Transverse colon (tissue), 4 donors: ENCODE results near the gene AGPAT2. TPM values are rescaled to one million over a fixed set of nuclear protein-coding genes. Genes with fewer than 3 reads are reported as not detected.
A peak's percentile ranks its signal among the peaks of the same experiment; 100 is the strongest.

ENCODE experiments used
- DNase-seq: peaks from one replicate; pipeline ENCODE4 v3.0.0-alpha.2; 2019
- H3K27ac ChIP-seq, 4 donors: fragments of 200-600 bp; sonication (generic); 2 replicates each; pipeline ENCODE4 v1.5.1; 2016 to 2018; ENCODE audit warnings: inconsistent platforms in 4 of 4
- H3K27me3 ChIP-seq: fragments of 200-600 bp; sonication (generic); 2 replicates; pipeline ENCODE4 v1.5.1; 2017; ENCODE audit warnings: inconsistent platforms
- H3K36me3 ChIP-seq, 4 donors: fragments of 200-600 bp; sonication (generic); 2 replicates each; pipeline ENCODE4 v1.5.1; 2017 to 2019; ENCODE audit warnings: inconsistent platforms in 4 of 4
- H3K4me1 ChIP-seq, 4 donors: fragments of 200-600 bp; sonication (generic); 2 replicates each; pipeline ENCODE4 v1.5.1; 2017 to 2020; ENCODE audit warnings: inconsistent platforms in 4 of 4
- H3K4me3 ChIP-seq, 4 donors: fragments of 200-600 bp; sonication (generic); 1 replicate in 1 of 4; 2 replicates in 3 of 4; pipeline versions ENCODE4 v1.5.1 to v1.6.1; 2017 to 2019; ENCODE audit warnings: inconsistent platforms in 4 of 4
- H3K9me3 ChIP-seq, 2 donors: fragments of 200-600 bp; sonication (generic); 2 replicates each; pipeline ENCODE4 v1.5.1; 2017 to 2019; ENCODE audit warnings: inconsistent platforms in 2 of 2
- EP300 ChIP-seq: sonication (generic); formaldehyde crosslinking; IDR thresholded peaks from one replicate; pipeline ENCODE4 v1.6.1; 2017; ENCODE audit warnings: antibody characterized with exemption, low read depth
- POLR2A ChIP-seq: fragments of 450-650 bp; IDR thresholded peaks from one replicate; pipeline ENCODE4 v1.6.1; 2016; ENCODE audit warnings: antibody characterized with exemption, mild to moderate bottlenecking, moderate library complexity
- POLR2AphosphoS5 ChIP-seq, 3 donors: sonication (generic); formaldehyde crosslinking; IDR thresholded peaks; one replicate each; pipeline ENCODE4 v1.6.1; 2016; ENCODE audit warnings: antibody characterized with exemption in 3 of 3
- WGBS, 2 donors: methylation state at CpG; one replicate each; pipeline ENCODE4 v1.1.5; 2018; ENCODE audit warnings: low coverage in 1 of 2; 5-methylcytosine and 5-hydroxymethylcytosine counted together
- in situ Hi-C, 4 donors: fragments of 200-750 bp; cut with MboI; loops; one replicate each; pipeline versions ENCODE4 v1.15.0 to v1.15.1; 2017; ENCODE audit warnings: low sequenced_read_pairs in 3 of 4, low pct_ligation_motif_present in 1 of 4, low pct_unique_long_range_greater_than_20kb in 1 of 4
- intact Hi-C: fragments of 100-400 bp; cut with DNase I; formaldehyde crosslinking; loops from one replicate; pipeline ENCODE4 v1.15.1; 2023; ENCODE audit warnings: low total_unique reads
- total RNA-seq, 4 donors: library from RNA; depleted of rRNA; stranded (reverse); fragments of >200 nt; gene quantifications; one replicate each; pipeline ENCODE4 v1.1.0, GENCODE V29; 2016
- TF ChIP-seq, protein P1 (sequence below), 5 experiments: fragments of 200-600 bp in 3 of 5; fragments of 450-650 bp in 2 of 5; sonication (generic) in 3 of 5; IDR thresholded peaks; 1 replicate in 2 of 5; 2 replicates in 3 of 5; pipeline ENCODE4 v1.5.1; 2016 to 2017; ENCODE audit warnings: antibody characterized with exemption in 5 of 5, inconsistent platforms in 3 of 5, mild to moderate bottlenecking in 2 of 5, moderate library complexity in 1 of 5

The AGPAT2 gene
- total RNA-seq, 4 donors from 2014 or later = 245 to 441 (median 290) TPM

DNA sequence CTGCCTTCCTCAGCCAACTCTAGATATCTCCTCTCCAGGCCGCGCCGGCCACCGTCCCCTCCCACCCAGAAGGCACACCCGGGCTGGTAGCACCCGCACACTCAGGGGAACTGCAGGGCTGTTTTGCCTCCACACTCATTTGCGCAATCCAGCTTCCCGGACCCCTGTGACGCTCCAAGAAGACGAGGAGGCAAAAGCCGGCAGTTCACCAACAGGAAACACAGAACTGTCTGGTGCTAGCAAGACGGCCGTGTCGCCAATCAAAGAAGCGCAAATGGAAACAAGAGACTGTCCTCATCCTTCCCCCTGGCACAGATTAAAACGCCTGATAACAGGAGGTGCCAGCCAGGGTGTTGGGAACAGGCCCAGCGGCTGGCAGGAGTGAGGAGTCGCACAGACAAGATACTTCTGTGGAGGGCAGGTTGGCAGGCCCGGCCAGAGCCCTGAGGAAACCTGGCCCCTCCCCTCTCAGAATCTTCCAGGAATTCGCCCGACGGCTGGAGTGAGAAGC, 7.8 kb downstream of the AGPAT2 start:
- H3K27ac ChIP-seq = no peak overlapping the region
- in situ Hi-C loops = no loop called here
- no peaks in the 10 kb centered on the region for H3K27me3 ChIP-seq
- intact Hi-C loops = no loop called here
- no peak for DNase-seq
- TF ChIP-seq EP300 (no peak), POLR2A (no peak), POLR2AphosphoS5 (IDR thresholded peaks at IDR 0.05) (no peak)
- TF ChIP-seq, protein P1, sequence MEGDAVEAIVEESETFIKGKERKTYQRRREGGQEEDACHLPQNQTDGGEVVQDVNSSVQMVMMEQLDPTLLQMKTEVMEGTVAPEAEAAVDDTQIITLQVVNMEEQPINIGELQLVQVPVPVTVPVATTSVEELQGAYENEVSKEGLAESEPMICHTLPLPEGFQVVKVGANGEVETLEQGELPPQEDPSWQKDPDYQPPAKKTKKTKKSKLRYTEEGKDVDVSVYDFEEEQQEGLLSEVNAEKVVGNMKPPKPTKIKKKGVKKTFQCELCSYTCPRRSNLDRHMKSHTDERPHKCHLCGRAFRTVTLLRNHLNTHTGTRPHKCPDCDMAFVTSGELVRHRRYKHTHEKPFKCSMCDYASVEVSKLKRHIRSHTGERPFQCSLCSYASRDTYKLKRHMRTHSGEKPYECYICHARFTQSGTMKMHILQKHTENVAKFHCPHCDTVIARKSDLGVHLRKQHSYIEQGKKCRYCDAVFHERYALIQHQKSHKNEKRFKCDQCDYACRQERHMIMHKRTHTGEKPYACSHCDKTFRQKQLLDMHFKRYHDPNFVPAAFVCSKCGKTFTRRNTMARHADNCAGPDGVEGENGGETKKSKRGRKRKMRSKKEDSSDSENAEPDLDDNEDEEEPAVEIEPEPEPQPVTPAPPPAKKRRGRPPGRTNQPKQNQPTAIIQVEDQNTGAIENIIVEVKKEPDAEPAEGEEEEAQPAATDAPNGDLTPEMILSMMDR (IDR thresholded peaks at IDR 0.05) = no peak
- no peak overlapping the region for H3K4me3 ChIP-seq
- no peaks in the 10 kb centered on the region for H3K9me3 ChIP-seq
- WGBS, 2 donors = 84% methylated on average over 22 of the region's 22 CpGs; no CpG with 5 or more reads in 1 of the 2 donors
- peaks cover 0 to 22% (median 13%) of the 10 kb centered on the region in 4 donors for H3K4me1 ChIP-seq
- peaks cover 0 to 13% (median 0%) of the 10 kb centered on the region in 4 donors for H3K36me3 ChIP-seq

DNA sequence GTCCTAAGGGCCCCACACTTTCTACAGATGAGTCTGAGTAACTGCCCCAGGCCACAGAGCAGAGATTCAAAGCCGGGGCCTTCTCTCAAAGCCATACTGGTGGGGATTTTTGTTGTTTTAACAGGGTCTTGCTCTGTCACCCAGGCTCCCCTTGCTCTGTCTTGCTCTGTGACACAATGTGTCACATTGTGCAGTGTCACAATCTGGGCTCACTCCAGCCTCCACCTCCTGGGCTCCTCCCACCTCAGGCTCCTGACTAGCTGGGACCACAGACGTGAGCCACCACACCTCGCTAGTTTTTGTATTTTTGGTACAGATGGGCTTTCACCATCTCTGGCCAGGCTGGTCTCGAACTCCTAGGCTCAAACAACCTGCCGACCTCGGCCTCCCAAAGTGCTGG, 8.6 kb downstream of the AGPAT2 start:
- TF ChIP-seq, protein P1 (IDR thresholded peaks at IDR 0.05) = no peak
- TF ChIP-seq POLR2A = no peak
- TF ChIP-seq POLR2AphosphoS5 (IDR thresholded peaks at IDR 0.05) = no peak
- TF ChIP-seq EP300 = no peak
- WGBS, 2 donors = 74% methylated on average over 6 of the region's 6 CpGs; no CpG with 5 or more reads in 1 of the 2 donors
- H3K27me3 ChIP-seq = no peaks in the 10 kb centered on the region
- no peak overlapping the region for H3K4me3 ChIP-seq
- H3K36me3 ChIP-seq = peaks cover 0 to 13% (median 0%) of the 10 kb centered on the region in 4 donors
- in situ Hi-C loops = no loop called here
- intact Hi-C loops = no loop called here
- DNase-seq = no peak
- H3K9me3 ChIP-seq = no peaks in the 10 kb centered on the region
- H3K27ac ChIP-seq = no peak overlapping the region
- peaks cover 0 to 22% (median 13%) of the 10 kb centered on the region in 4 donors for H3K4me1 ChIP-seq

DNA sequence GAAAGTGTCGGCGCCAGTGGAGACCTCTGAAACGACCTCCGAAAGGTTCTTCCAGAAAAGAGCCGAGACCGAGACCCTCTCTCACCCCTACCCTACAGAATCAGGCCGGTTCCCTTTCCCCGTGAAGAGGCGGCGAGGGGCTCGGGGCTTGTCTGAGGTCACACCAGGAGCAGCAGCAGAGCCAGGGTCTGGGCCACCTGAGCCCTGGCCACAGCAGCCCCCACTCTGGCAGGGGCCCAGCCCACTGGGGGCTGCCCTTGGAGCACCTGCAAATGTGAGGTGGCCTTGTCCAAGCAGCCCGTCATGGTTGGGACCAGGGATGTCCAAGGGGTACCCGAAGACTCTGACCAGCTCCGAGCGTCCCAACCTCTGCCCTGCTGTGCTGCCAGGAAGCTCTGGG, 9.2 kb downstream of the AGPAT2 start:
- H3K9me3 ChIP-seq = no peaks in the 10 kb centered on the region
- 91% methylated on average over 14 of the region's 15 CpGs; no CpG with 5 or more reads in 1 of the 2 donors for WGBS, 2 donors
- no peak for DNase-seq
- no peak overlapping the region for H3K27ac ChIP-seq
- no peaks in the 10 kb centered on the region for H3K27me3 ChIP-seq
- intact Hi-C loops = no loop called here
- H3K4me1 ChIP-seq = peaks cover 0 to 22% (median 13%) of the 10 kb centered on the region in 4 donors
- in situ Hi-C loops = no loop called here
- H3K4me3 ChIP-seq = no peak overlapping the region
- H3K36me3 ChIP-seq = peaks cover 0 to 13% (median 0%) of the 10 kb centered on the region in 4 donors
- TF ChIP-seq POLR2A (no peak), POLR2AphosphoS5 (IDR thresholded peaks at IDR 0.05) (no peak), EP300 (no peak)
- TF ChIP-seq, protein P1 (IDR thresholded peaks at IDR 0.05) = no peak

DNA sequence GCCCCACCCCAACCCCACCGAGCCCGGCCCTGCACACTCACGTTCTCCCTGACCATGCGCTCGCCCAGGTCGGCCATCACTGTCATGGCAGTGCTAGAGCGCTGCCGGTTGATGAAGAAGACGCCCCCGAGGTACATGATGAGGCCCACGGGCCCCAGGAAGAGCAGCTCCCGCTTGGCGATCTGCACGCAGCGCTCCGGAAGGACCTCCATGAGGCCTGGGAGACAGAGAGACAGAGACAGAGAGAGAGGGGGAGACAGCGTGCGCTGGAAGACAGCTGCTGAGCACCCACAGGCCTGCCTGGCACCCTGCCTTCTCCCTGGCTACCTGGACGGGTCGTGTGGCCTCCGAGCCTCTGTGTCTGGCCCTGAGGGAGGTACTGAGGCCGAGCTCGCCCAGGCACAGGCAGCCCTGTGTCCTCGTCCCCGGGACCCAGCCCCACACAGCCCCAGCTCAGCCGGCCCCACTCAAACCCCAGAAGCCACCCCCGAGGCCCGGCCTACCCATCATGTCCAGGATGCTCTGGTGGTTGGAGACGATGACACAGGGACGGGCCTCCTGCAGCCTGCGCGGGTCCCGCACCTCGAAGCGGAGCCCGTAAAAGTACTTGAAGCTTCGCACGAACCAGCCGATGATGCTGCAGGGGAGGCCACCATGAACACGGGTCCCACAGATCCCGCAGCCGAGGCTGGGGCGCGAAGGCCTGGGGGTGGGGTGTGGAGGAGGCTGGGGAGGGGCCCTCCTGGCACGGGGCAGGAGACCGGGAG, 10.2 kb downstream of the AGPAT2 start:
- Histone ChIP-seq H3K4me3 (no peak overlapping the region), H3K9me3 (no peaks in the 10 kb centered on the region), H3K27me3 (no peaks in the 10 kb centered on the region), H3K4me1 (peaks cover 0 to 22% (median 13%) of the 10 kb centered on the region in 4 donors), H3K27ac (no peak overlapping the region), H3K36me3 (peaks cover 0 to 13% (median 0%) of the 10 kb centered on the region in 4 donors)
- in situ Hi-C loops = no loop called here
- DNase-seq = no peak
- TF ChIP-seq POLR2A (no peak), POLR2AphosphoS5 (IDR thresholded peaks at IDR 0.05) (peak in 1 of 3 donors; percentile 6)
- WGBS, 2 donors = 94% methylated on average over 20 of the region's 46 CpGs; no CpG with 5 or more reads in 1 of the 2 donors
- intact Hi-C loops = no loop called here
